Astrocyte (in vitro differentiated cells and primary cell): ENCODE measurements around the gene CAPRIN1. TPM values are rescaled to one million over a fixed set of nuclear protein-coding genes. Genes with fewer than 3 reads are reported as not detected.

Experiments
- DNase-seq: peaks from one replicate; pipeline ENCODE4 v3.0.0-alpha.2; 2010; ENCODE audit warnings: low read depth
- FAIRE-seq: peaks from 2 replicates; lab custom pipeline; 2011; peaks lifted over from hg19 to GRCh38; lab: Jason Lieb, UNC
- H2AFZ ChIP-seq: 2 replicates; pipeline ENCODE4 v1.6.0; 2012; ENCODE audit warnings: low read depth, low read length, inconsistent platforms
- H3K27ac ChIP-seq: 2 replicates; pipeline ENCODE4 v1.5.1; 2011; ENCODE audit warnings: low read depth, low read length, inconsistent platforms
- H3K27me3 ChIP-seq: 2 replicates; pipeline ENCODE4 v1.6.0; 2011; ENCODE audit warnings: low read length, inconsistent platforms; ENCODE audit not compliant: insufficient read depth
- H3K36me3 ChIP-seq: 2 replicates; pipeline ENCODE4 v1.5.1; 2011; ENCODE audit warnings: low read length, inconsistent platforms; ENCODE audit not compliant: insufficient read depth
- H3K4me1 ChIP-seq: 2 replicates; pipeline ENCODE4 v1.5.1; 2011; ENCODE audit warnings: low read length, inconsistent platforms; ENCODE audit not compliant: insufficient read depth
- H3K4me2 ChIP-seq: 2 replicates; pipeline ENCODE4 v1.6.0; 2012; ENCODE audit warnings: low read length, inconsistent platforms
- H3K4me3 ChIP-seq: 2 replicates; pipeline ENCODE4 v1.5.1; 2011; ENCODE audit warnings: low read depth, mild to moderate bottlenecking, low read length, inconsistent platforms; ENCODE audit not compliant: insufficient read depth
- H3K79me2 ChIP-seq: 2 replicates; pipeline ENCODE4 v1.6.0; 2012; ENCODE audit warnings: mild to moderate bottlenecking, low read length, inconsistent platforms; ENCODE audit not compliant: insufficient read depth
- H3K9ac ChIP-seq: 2 replicates; pipeline ENCODE4 v1.6.0; 2012; ENCODE audit warnings: mild to moderate bottlenecking, low read length, inconsistent platforms
- H3K9me3 ChIP-seq: 2 replicates; pipeline ENCODE4 v1.5.1; 2012; ENCODE audit warnings: low read depth, mild to moderate bottlenecking, low read length, inconsistent platforms; ENCODE audit not compliant: insufficient read depth
- H4K20me1 ChIP-seq: 2 replicates; pipeline ENCODE4 v1.6.0; 2012; ENCODE audit warnings: low read length, inconsistent platforms; ENCODE audit not compliant: insufficient read depth
- H3K27ac Mint-ChIP-seq: one replicate; pipeline ENCODE4 v1.8.0; 2021; ENCODE audit warnings: mild to moderate bottlenecking, mixed read lengths; ENCODE audit not compliant: unreplicated experiment
- H3K27me3 Mint-ChIP-seq: one replicate; pipeline ENCODE4 v1.8.0; 2021; ENCODE audit warnings: low read depth, mixed read lengths; ENCODE audit not compliant: unreplicated experiment
- H3K36me3 Mint-ChIP-seq: one replicate; pipeline ENCODE4 v1.8.0; 2021; ENCODE audit warnings: low read depth, mixed read lengths; ENCODE audit not compliant: unreplicated experiment
- H3K4me1 Mint-ChIP-seq: one replicate; pipeline ENCODE4 v1.8.0; 2021; ENCODE audit warnings: low read depth, mixed read lengths; ENCODE audit not compliant: unreplicated experiment
- H3K4me3 Mint-ChIP-seq: one replicate; pipeline ENCODE4 v1.8.0; 2021; ENCODE audit warnings: mild to moderate bottlenecking, moderate library complexity, mixed read lengths; ENCODE audit not compliant: unreplicated experiment
- H3K9me3 Mint-ChIP-seq: one replicate; pipeline ENCODE4 v1.8.0; 2021; ENCODE audit warnings: mild to moderate bottlenecking, mixed read lengths; ENCODE audit not compliant: unreplicated experiment
- EZH2 ChIP-seq: IDR thresholded peaks from 2 replicates; pipeline ENCODE4 v1.6.1; 2012; ENCODE audit warnings: mild to moderate bottlenecking, low read length, inconsistent platforms; ENCODE audit not compliant: insufficient read depth
- total RNA-seq: library from RNA; stranded (reverse); gene quantifications from 2 replicates; pipeline ENCODE4 v1.2.1, GENCODE V29; 2021
- TF ChIP-seq, protein P1 (sequence below): IDR thresholded peaks from 2 replicates; pipeline ENCODE4 v1.5.1; 2011; ENCODE audit warnings: low read depth, mild to moderate bottlenecking, inconsistent platforms, low read length, moderate library complexity; ENCODE audit not compliant: insufficient read depth

Gene CAPRIN1
- total RNA-seq, 1 donor from 2014 or later, result 309 TPM

DNA sequence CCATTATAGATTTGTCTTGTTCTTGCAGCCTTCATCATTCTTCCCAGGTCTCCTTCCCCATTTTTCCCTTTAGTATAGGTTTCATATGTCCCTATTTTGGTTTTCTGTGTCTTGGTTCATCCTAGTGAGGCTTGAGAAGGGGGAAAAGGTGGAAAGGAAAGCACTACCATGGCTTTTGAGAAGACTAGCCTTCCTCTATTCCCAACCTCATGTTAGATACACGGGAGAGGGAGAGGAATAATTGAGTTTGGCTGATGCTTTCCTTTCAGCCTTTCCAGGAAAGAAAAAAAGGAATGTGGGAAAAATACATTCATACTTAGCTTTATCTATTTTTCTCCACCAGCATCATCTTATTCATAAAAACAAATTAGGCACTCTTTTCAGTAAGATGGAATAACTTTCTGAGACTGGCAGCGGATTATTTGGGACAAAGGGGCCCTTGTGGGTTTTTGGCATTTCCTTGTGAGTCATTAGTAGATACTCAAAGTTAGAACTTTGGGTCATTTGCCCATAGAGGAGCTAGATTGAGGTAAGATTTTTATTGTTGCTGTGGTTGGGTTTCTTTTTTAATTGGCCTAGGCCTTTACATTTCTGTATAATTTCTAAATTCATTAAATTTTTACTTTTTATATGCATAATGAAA, 23.8 kb downstream of the CAPRIN1 start:
- H3K27ac Mint-ChIP-seq, result peak overlapping the region; percentile 27
- Histone ChIP-seq H3K79me2 (peaks cover 85% of the 10 kb centered on the region), H3K9me3 (no peaks in the 10 kb centered on the region), H2AFZ (no peak overlapping the region), H3K4me2 (peak overlapping the region; percentile 78), H3K27me3 (no peaks in the 10 kb centered on the region), H3K4me3 (peak overlapping the region; percentile 15), H3K9ac (peak overlapping the region; percentile 42), H3K27ac (peak overlapping the region; percentile 64), H3K4me1 (peaks cover 23% of the 10 kb centered on the region), H4K20me1 (peaks cover 91% of the 10 kb centered on the region), H3K36me3 (peaks cover 61% of the 10 kb centered on the region)
- no peaks in the 10 kb centered on the region for H3K27me3 Mint-ChIP-seq
- peaks cover 16% of the 10 kb centered on the region for H3K36me3 Mint-ChIP-seq
- TF ChIP-seq, protein P1, sequence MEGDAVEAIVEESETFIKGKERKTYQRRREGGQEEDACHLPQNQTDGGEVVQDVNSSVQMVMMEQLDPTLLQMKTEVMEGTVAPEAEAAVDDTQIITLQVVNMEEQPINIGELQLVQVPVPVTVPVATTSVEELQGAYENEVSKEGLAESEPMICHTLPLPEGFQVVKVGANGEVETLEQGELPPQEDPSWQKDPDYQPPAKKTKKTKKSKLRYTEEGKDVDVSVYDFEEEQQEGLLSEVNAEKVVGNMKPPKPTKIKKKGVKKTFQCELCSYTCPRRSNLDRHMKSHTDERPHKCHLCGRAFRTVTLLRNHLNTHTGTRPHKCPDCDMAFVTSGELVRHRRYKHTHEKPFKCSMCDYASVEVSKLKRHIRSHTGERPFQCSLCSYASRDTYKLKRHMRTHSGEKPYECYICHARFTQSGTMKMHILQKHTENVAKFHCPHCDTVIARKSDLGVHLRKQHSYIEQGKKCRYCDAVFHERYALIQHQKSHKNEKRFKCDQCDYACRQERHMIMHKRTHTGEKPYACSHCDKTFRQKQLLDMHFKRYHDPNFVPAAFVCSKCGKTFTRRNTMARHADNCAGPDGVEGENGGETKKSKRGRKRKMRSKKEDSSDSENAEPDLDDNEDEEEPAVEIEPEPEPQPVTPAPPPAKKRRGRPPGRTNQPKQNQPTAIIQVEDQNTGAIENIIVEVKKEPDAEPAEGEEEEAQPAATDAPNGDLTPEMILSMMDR, result no peak
- no peak for TF ChIP-seq EZH2
- no peaks in the 10 kb centered on the region for H3K9me3 Mint-ChIP-seq
- H3K4me3 Mint-ChIP-seq, result peak overlapping the region; percentile 70
- DNase-seq (peak; percentile 78), FAIRE-seq (no peak)
- peaks cover 30% of the 10 kb centered on the region for H3K4me1 Mint-ChIP-seq

GRCh38 chr11:34080609-34081008, 29.1 kb downstream of the CAPRIN1 start:
- peaks cover 73% of the 10 kb centered on the region for H3K36me3 ChIP-seq
- no peak overlapping the region for H3K4me3 ChIP-seq
- no peaks in the 10 kb centered on the region for H3K27me3 Mint-ChIP-seq
- DNase-seq, result no peak
- TF ChIP-seq, protein P1, result no peak
- no peak for TF ChIP-seq EZH2
- H3K9me3 Mint-ChIP-seq, result no peaks in the 10 kb centered on the region
- peaks cover 83% of the 10 kb centered on the region for H4K20me1 ChIP-seq
- H3K4me1 ChIP-seq, result peaks cover 6% of the 10 kb centered on the region
- no peak overlapping the region for H2AFZ ChIP-seq
- H3K36me3 Mint-ChIP-seq, result peaks cover 28% of the 10 kb centered on the region
- peaks cover 96% of the 10 kb centered on the region for H3K79me2 ChIP-seq
- no peak overlapping the region for H3K4me3 Mint-ChIP-seq
- no peak overlapping the region for H3K27ac ChIP-seq
- peaks cover 21% of the 10 kb centered on the region for H3K4me1 Mint-ChIP-seq
- H3K4me2 ChIP-seq, result no peak overlapping the region
- FAIRE-seq, result no peak
- H3K27me3 ChIP-seq, result no peaks in the 10 kb centered on the region
- H3K9ac ChIP-seq, result no peak overlapping the region
- H3K27ac Mint-ChIP-seq, result no peak overlapping the region
- H3K9me3 ChIP-seq, result no peaks in the 10 kb centered on the region

DNA sequence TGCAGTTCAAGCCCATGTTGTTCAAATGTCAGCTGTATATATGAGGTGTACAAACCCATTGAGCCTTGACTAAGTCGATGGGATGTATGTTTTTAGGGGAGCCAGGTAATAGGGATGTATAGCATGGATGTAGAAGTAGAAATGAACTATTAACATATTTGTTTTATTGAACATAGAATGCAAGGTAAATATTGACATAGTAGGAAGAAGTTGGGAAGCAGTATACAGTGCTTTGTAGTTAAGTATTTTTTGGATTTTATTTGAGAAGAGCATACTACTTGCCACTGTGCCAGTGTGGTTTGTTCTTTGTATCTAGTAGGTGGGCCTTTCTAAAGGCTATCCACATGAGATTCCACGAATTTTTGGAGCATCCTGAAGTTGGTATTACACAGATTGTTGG, 33.1 kb downstream of the CAPRIN1 start:
- Histone ChIP-seq H3K27ac (no peak overlapping the region), H3K27me3 (no peaks in the 10 kb centered on the region), H3K9me3 (no peaks in the 10 kb centered on the region), H4K20me1 (peaks cover 67% of the 10 kb centered on the region), H3K4me1 (no peaks in the 10 kb centered on the region), H3K4me3 (no peak overlapping the region), H3K9ac (no peak overlapping the region), H3K79me2 (peaks cover 81% of the 10 kb centered on the region), H3K36me3 (peaks cover 74% of the 10 kb centered on the region), H3K4me2 (no peak overlapping the region), H2AFZ (no peak overlapping the region)
- H3K9me3 Mint-ChIP-seq, result no peaks in the 10 kb centered on the region
- H3K4me3 Mint-ChIP-seq, result no peak overlapping the region
- H3K27ac Mint-ChIP-seq, result peak overlapping the region; percentile 18
- H3K4me1 Mint-ChIP-seq, result peaks cover 13% of the 10 kb centered on the region
- FAIRE-seq, result no peak
- H3K36me3 Mint-ChIP-seq, result peaks cover 27% of the 10 kb centered on the region
- no peak for TF ChIP-seq EZH2
- DNase-seq, result no peak
- no peaks in the 10 kb centered on the region for H3K27me3 Mint-ChIP-seq
